ENCODE measurements around the gene LGALS4. TPM values are rescaled to one million over a fixed set of nuclear protein-coding genes. Genes with fewer than 3 reads are reported as not detected.

Gene LGALS4
- total and polyA plus RNA-seq, 9 of the 15 experiments (the other 6 are each of a cell fraction or from before 2014, with no cell fraction given): 0.08 to 1.1 (median 0.30) TPM; not detected in 3

DNA sequence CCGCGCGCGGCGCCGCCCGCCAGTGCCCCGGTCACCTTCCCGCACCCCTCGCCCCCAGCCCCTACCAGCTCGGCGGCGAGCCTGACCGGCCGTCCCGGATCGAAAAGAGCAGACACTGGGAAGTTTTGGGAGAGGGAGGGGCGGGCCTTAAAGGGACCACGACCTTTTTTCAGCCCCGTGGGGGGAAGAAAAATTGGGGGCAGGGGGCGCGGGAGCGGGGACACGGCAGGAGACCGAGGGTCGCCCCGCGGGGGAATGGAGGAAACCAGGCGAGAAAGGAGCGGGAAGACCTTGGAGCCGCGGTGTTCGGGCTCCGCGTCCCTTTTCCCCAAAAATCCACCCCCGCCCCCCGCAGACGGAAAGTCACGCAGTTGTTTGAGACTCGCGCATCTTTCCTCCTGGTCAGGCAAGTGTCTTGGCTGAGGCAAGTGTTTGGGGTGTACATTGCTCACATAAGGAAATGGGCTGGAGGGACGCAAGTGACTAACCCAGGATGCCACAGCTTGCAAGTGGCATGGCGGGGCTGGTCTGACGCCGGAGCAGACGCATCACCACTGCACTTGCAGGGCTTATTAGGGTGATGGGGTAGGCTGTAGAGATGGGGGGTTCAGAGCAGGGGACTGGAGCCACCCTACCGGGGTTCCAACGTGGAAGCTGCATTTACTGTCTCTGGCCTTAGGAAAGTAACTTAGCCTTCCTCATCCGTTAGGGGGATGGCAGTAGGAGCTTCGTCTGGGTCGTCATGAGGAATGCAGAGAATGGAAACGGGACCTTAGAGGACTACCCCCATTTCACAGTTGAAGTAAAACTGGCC is 39.7 kb upstream of the LGALS4 start (continued):
- 0 out of 2 replicates have a peak, but pooled peaks have one; percentile 18 for TF ChIP-seq SMARCE1 (IDR thresholded peaks at IDR 0.05)
- TF ChIP-seq ZC3H8 (IDR thresholded peaks at IDR 0.05): no peak
- TF ChIP-seq, protein P1, sequence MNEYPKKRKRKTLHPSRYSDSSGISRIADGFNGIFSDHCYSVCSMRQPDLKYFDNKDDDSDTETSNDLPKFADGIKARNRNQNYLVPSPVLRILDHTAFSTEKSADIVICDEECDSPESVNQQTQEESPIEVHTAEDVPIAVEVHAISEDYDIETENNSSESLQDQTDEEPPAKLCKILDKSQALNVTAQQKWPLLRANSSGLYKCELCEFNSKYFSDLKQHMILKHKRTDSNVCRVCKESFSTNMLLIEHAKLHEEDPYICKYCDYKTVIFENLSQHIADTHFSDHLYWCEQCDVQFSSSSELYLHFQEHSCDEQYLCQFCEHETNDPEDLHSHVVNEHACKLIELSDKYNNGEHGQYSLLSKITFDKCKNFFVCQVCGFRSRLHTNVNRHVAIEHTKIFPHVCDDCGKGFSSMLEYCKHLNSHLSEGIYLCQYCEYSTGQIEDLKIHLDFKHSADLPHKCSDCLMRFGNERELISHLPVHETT (CRISPR knock-in tag; conservative IDR thresholded peaks at IDR 0.05 in 1 of 2, IDR thresholded peaks at IDR 0.05 in 1 of 2): peak in 1 of 2 experiments; percentile 96; a peak in 2 of 4 replicates
- peak; percentile 50 for TF ChIP-seq POLR2A (conservative IDR thresholded peaks at IDR 0.05)
- 0 out of 2 replicates have a peak, but pooled peaks have one; percentile 31 for TF ChIP-seq XRCC5 (IDR thresholded peaks at IDR 0.05; ENCODE audit: low read depth, low read length)
- TF ChIP-seq, protein P2, sequence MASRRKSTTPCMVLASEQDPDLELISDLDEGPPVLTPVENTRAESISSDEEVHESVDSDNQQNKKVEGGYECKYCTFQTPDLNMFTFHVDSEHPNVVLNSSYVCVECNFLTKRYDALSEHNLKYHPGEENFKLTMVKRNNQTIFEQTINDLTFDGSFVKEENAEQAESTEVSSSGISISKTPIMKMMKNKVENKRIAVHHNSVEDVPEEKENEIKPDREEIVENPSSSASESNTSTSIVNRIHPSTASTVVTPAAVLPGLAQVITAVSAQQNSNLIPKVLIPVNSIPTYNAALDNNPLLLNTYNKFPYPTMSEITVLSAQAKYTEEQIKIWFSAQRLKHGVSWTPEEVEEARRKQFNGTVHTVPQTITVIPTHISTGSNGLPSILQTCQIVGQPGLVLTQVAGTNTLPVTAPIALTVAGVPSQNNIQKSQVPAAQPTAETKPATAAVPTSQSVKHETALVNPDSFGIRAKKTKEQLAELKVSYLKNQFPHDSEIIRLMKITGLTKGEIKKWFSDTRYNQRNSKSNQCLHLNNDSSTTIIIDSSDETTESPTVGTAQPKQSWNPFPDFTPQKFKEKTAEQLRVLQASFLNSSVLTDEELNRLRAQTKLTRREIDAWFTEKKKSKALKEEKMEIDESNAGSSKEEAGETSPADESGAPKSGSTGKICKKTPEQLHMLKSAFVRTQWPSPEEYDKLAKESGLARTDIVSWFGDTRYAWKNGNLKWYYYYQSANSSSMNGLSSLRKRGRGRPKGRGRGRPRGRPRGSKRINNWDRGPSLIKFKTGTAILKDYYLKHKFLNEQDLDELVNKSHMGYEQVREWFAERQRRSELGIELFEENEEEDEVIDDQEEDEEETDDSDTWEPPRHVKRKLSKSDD (conservative IDR thresholded peaks at IDR 0.05; ENCODE audit: low read length): no peak
- TF ChIP-seq RFX7 (CRISPR knock-in tag; IDR thresholded peaks at IDR 0.05): no peak
- TF ChIP-seq TEAD2 (tag; IDR thresholded peaks at IDR 0.05): no peak
- no peak for TF ChIP-seq MXI1 (IDR thresholded peaks at IDR 0.05; ENCODE audit: low read depth, low read length)
- 0 out of 2 replicates have a peak, but pooled peaks have one; percentile 12 for TF ChIP-seq POLR2H (tag; IDR thresholded peaks at IDR 0.05; ENCODE audit: low read depth)
- no peak for TF ChIP-seq SRSF7 (optimal IDR thresholded peaks at IDR 0.05; ENCODE audit: low read depth, low read length)
- TF ChIP-seq, protein P3, sequence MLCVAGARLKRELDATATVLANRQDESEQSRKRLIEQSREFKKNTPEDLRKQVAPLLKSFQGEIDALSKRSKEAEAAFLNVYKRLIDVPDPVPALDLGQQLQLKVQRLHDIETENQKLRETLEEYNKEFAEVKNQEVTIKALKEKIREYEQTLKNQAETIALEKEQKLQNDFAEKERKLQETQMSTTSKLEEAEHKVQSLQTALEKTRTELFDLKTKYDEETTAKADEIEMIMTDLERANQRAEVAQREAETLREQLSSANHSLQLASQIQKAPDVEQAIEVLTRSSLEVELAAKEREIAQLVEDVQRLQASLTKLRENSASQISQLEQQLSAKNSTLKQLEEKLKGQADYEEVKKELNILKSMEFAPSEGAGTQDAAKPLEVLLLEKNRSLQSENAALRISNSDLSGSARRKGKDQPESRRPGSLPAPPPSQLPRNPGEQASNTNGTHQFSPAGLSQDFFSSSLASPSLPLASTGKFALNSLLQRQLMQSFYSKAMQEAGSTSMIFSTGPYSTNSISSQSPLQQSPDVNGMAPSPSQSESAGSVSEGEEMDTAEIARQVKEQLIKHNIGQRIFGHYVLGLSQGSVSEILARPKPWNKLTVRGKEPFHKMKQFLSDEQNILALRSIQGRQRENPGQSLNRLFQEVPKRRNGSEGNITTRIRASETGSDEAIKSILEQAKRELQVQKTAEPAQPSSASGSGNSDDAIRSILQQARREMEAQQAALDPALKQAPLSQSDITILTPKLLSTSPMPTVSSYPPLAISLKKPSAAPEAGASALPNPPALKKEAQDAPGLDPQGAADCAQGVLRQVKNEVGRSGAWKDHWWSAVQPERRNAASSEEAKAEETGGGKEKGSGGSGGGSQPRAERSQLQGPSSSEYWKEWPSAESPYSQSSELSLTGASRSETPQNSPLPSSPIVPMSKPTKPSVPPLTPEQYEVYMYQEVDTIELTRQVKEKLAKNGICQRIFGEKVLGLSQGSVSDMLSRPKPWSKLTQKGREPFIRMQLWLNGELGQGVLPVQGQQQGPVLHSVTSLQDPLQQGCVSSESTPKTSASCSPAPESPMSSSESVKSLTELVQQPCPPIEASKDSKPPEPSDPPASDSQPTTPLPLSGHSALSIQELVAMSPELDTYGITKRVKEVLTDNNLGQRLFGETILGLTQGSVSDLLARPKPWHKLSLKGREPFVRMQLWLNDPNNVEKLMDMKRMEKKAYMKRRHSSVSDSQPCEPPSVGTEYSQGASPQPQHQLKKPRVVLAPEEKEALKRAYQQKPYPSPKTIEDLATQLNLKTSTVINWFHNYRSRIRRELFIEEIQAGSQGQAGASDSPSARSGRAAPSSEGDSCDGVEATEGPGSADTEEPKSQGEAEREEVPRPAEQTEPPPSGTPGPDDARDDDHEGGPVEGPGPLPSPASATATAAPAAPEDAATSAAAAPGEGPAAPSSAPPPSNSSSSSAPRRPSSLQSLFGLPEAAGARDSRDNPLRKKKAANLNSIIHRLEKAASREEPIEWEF (CRISPR knock-in tag; IDR thresholded peaks at IDR 0.05): no peak
- no peak for TF ChIP-seq KHSRP (IDR thresholded peaks at IDR 0.05)
- TF ChIP-seq, protein P4, sequence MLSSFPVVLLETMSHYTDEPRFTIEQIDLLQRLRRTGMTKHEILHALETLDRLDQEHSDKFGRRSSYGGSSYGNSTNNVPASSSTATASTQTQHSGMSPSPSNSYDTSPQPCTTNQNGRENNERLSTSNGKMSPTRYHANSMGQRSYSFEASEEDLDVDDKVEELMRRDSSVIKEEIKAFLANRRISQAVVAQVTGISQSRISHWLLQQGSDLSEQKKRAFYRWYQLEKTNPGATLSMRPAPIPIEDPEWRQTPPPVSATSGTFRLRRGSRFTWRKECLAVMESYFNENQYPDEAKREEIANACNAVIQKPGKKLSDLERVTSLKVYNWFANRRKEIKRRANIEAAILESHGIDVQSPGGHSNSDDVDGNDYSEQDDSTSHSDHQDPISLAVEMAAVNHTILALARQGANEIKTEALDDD (IDR thresholded peaks at IDR 0.05): no peak
- peak; percentile 21; the same call in 1 of the 2 replicates for TF ChIP-seq POLR2AphosphoS5 (IDR thresholded peaks at IDR 0.05; ENCODE audit: control insufficient read depth, insufficient read depth, low read depth, low read length)
